K562 (cell line): ENCODE measurements around the gene CIAO2B. TPM values are rescaled to one million over a fixed set of nuclear protein-coding genes. Genes with fewer than 3 reads are reported as not detected.

Experiments used
- ATAC-seq: fragments of 200-7000 bp; cut with Tn5 transposase; 3 replicates; pipeline ENCODE4 v1.9.1; 2020; ENCODE audit warnings: moderate library complexity
- BruUV-seq: library from RNA; stranded (reverse); fragments of 400-500 nt; replicated peaks from 2 replicates; lab custom pipeline; 2021; lab: Mats Ljungman, UMichigan
- CTCF ChIA-PET: fragments of 300-600 bp; formaldehyde crosslinking; extraction: SDS; loops from one replicate; lab custom pipeline; 2021; ENCODE audit warnings: low intra/inter-chr PET ratio; lab: Yijun Ruan, JAX
- POLR2A ChIA-PET: fragments of 300-600, 350-650 bp; sonication (Branson Sonifier 250); formaldehyde crosslinking; extraction: SDS; loops from one replicate; lab custom pipeline; 2021; ENCODE audit warnings: antibody characterized with exemption, inconsistent platforms; lab: Yijun Ruan, JAX
- DNase-seq, 4 experiments: peaks; one replicate each; pipeline versions ENCODE4 v3.0.0 to v3.0.0-alpha.2; 2011 to 2018; ENCODE audit warnings: low spot score in 3 of 4, mixed read lengths in 3 of 4; ENCODE audit errors: extremely low read depth in 1 of 4
- FAIRE-seq: peaks from 2 replicates; lab custom pipeline; 2011; peaks lifted over from hg19 to GRCh38; lab: Jason Lieb, UNC
- H2AFZ ChIP-seq: 2 replicates; pipeline ENCODE4 v1.6.0; 2011; ENCODE audit warnings: low read depth, low read length, control low read depth, inconsistent platforms
- H3K27ac ChIP-seq: fragments of 200-600 bp; 3 replicates; pipeline ENCODE4 v1.8.0; 2011; ENCODE audit warnings: low read depth, mild to moderate bottlenecking, control low read depth, inconsistent platforms, low read length, moderate library complexity, mixed read lengths; ENCODE audit errors: extremely low read depth
- H3K27me3 ChIP-seq, 2 experiments: fragments of 300-600 bp in 1 of 2; 2 replicates in 1 of 2; 3 replicates in 1 of 2; pipeline versions ENCODE4 v1.6.0 to v1.8.0; 2011; ENCODE audit warnings: inconsistent platforms in 2 of 2, low read length in 2 of 2, mild to moderate bottlenecking in 1 of 2, mixed read lengths in 1 of 2, moderate library complexity in 1 of 2; ENCODE audit not compliant: control insufficient read depth in 2 of 2, insufficient read depth in 2 of 2
- H3K36me3 ChIP-seq: fragments of 300-600 bp; 3 replicates; pipeline ENCODE4 v1.8.0; 2011; ENCODE audit warnings: mild to moderate bottlenecking, low read length, inconsistent platforms; ENCODE audit not compliant: control insufficient read depth, insufficient read depth
- H3K4me1 ChIP-seq, 2 experiments: fragments of 200-600 bp in 1 of 2; replicated peaks in 1 of 2; 2 replicates in 1 of 2; 3 replicates in 1 of 2; pipeline versions ENCODE4 v1.5.1 to v1.8.0; 2011; ENCODE audit warnings: inconsistent platforms in 2 of 2, low read length in 2 of 2, mild to moderate bottlenecking in 1 of 2, mixed read lengths in 1 of 2, moderate library complexity in 1 of 2; ENCODE audit not compliant: control insufficient read depth in 2 of 2, insufficient read depth in 2 of 2
- H3K4me2 ChIP-seq: 2 replicates; pipeline ENCODE4 v1.6.1; 2011; ENCODE audit warnings: low read length, control low read depth, inconsistent platforms, mixed read lengths; ENCODE audit not compliant: insufficient read depth
- H3K4me3 ChIP-seq: fragments of 200-600 bp; sonication (generic), shearing (Covaris generic); 2 replicates; pipeline ENCODE4 v1.5.1; 2016; ENCODE audit warnings: control low read depth, inconsistent platforms
- H3K79me2 ChIP-seq: fragments of 200-600 bp; 3 replicates; pipeline ENCODE4 v1.8.0; 2011; ENCODE audit warnings: low read length, inconsistent platforms; ENCODE audit not compliant: control insufficient read depth, insufficient read depth
- H3K9ac ChIP-seq, 2 experiments: 2 replicates each; pipeline versions ENCODE4 v1.6.0 to v1.6.1; 2011; ENCODE audit warnings: low read depth in 2 of 2, low read length in 2 of 2, control low read depth in 1 of 2, inconsistent platforms in 1 of 2, mild to moderate bottlenecking in 1 of 2, mixed read lengths in 1 of 2; ENCODE audit not compliant: insufficient read depth in 1 of 2
- H3K9me1 ChIP-seq: one replicate; pipeline ENCODE4 v1.6.0; 2011; ENCODE audit warnings: inconsistent platforms, mild to moderate bottlenecking, low read length, moderate library complexity; ENCODE audit not compliant: control insufficient read depth, insufficient read depth
- H3K9me3 ChIP-seq: replicated peaks from 2 replicates; pipeline ENCODE4 v1.5.1; 2011; ENCODE audit warnings: low read depth, low read length, inconsistent platforms; ENCODE audit not compliant: control insufficient read depth, insufficient read depth
- H4K20me1 ChIP-seq: replicated peaks from 2 replicates; pipeline ENCODE4 v1.6.1; 2011; ENCODE audit warnings: low read length, inconsistent platforms, mixed read lengths; ENCODE audit not compliant: control insufficient read depth, insufficient read depth
- CCNT2 ChIP-seq: IDR thresholded peaks from 2 replicates; pipeline ENCODE4 v1.6.1; 2011; ENCODE audit warnings: borderline replicate concordance, low read depth, mild to moderate bottlenecking, moderate library complexity, mixed read lengths, low read length; ENCODE audit not compliant: insufficient read length; ENCODE audit errors: extremely low read depth
- EP300 ChIP-seq: IDR thresholded peaks from 2 replicates; pipeline ENCODE4 v1.6.1; 2012; ENCODE audit warnings: low read length, improper control_type of control experiment
- KDM1A ChIP-seq, 2 experiments: fragments of 450-650 bp; IDR thresholded peaks; 2 replicates each; pipeline ENCODE4 v1.6.1; 2016; ENCODE audit warnings: mild to moderate bottlenecking in 2 of 2
- LCOR ChIP-seq: sonication (generic); formaldehyde crosslinking; IDR thresholded peaks from 2 replicates; pipeline ENCODE4 v1.8.0; 2022; ENCODE audit warnings: mild to moderate bottlenecking, missing genetic modification reagents
- MAFG ChIP-seq: fragments of 450-650 bp; conservative IDR thresholded peaks from 2 replicates; pipeline ENCODE4 v1.6.1; 2016; ENCODE audit warnings: missing genetic modification characterization, missing compliant biosample characterization
- MIER1 ChIP-seq: fragments of 450-650 bp; IDR thresholded peaks from 2 replicates; pipeline ENCODE4 v1.6.1; 2016; ENCODE audit warnings: antibody characterized with exemption, mild to moderate bottlenecking, low read depth
- PPARD ChIP-seq: fragments of 250-450 bp; sonication (Bioruptor Pico); IDR thresholded peaks from 2 replicates; pipeline ENCODE4 v1.8.0; 2022; ENCODE audit warnings: inconsistent platforms, mild to moderate bottlenecking, moderate library complexity
- RCOR1 ChIP-seq, 2 experiments: IDR thresholded peaks; 2 replicates each; pipeline ENCODE4 v1.6.1; 2012; ENCODE audit warnings: low read depth in 2 of 2, low read length in 2 of 2, borderline replicate concordance in 1 of 2, improper control_type of control experiment in 1 of 2
- RHOXF2B ChIP-seq: fragments of 250-450 bp; sonication (Bioruptor Pico); conservative IDR thresholded peaks from 2 replicates; pipeline ENCODE4 v1.5.1; 2021
- SIRT6 ChIP-seq: IDR thresholded peaks from one replicate; pipeline ENCODE4 v1.6.1; 2012; ENCODE audit warnings: low read depth, mild to moderate bottlenecking, control low read depth, inconsistent platforms, low read length, moderate library complexity
- ZKSCAN1 ChIP-seq: fragments of 150-350 bp; IDR thresholded peaks from 2 replicates; pipeline ENCODE4 v1.6.1; 2016; ENCODE audit warnings: low read depth, low read length
- ZZZ3 ChIP-seq: fragments of 450-650 bp; IDR thresholded peaks from 2 replicates; pipeline ENCODE4 v1.6.1; 2016; ENCODE audit warnings: antibody characterized with exemption, mild to moderate bottlenecking, moderate library complexity
- WGBS: fragments of 100-300 bp; shearing (Covaris generic); methylation state at CpG from one replicate; pipeline ENCODE4 v1.1.6; 2016; ENCODE audit warnings: low coverage, mixed read lengths; ENCODE audit not compliant: insufficient coverage; ENCODE audit errors: missing lambda C conversion rate; 5-methylcytosine and 5-hydroxymethylcytosine counted together
- in situ Hi-C: fragments of 300-500 bp; cut with MboI; formaldehyde crosslinking; loops from 4 replicates; pipeline ENCODE4 v1.15.0; 2018; ENCODE audit warnings: inconsistent platforms, mixed read lengths
- intact Hi-C: fragments of 100-400 bp; cut with micrococcal nuclease; formaldehyde crosslinking; loops from 2 replicates; pipeline ENCODE4 v1.14.2; 2022
- polyA plus RNA-seq, 8 experiments: library from polyadenylated mRNA; depleted of rRNA in 4 of 8; stranded (reverse) in 5 of 8; unstranded in 3 of 8; fragments of >200 nt; fragmentation: Nextera tagmentation in 2 of 8; fragmentation: Illumina TruSeq in 1 of 8; extraction: Ambion mirVana in 2 of 8; extraction: Trizol in 1 of 8; gene quantifications; 2 replicates each; pipeline versions ENCODE4 v1.2.1 to v1.2.3, GENCODE V29; 2011 to 2014; ENCODE audit warnings: inconsistent platforms in 1 of 8, missing spikeins in 1 of 8
- total RNA-seq, 7 experiments: library from RNA; depleted of rRNA in 6 of 7; stranded (reverse); fragments of >200 nt in 6 of 7; fragmentation: Illumina TruSeq in 2 of 7; extraction: Trizol in 2 of 7; gene quantifications; 2 replicates each; pipeline versions ENCODE4 v1.2.1 to v1.2.3, GENCODE V29; 2011 to 2021; ENCODE audit warnings: low replicate concordance in 1 of 7
- TF ChIP-seq, protein P1 (sequence below): fragments of 450-650 bp; IDR thresholded peaks from 2 replicates; pipeline ENCODE4 v1.6.1; 2018; ENCODE audit not compliant: partially characterized antibody

CIAO2B gene
- total and polyA plus RNA-seq, 9 of the 15 experiments (the other 6 are each of a cell fraction or from before 2014, with no cell fraction given), result 86.8 to 182 (median 113) TPM

DNA sequence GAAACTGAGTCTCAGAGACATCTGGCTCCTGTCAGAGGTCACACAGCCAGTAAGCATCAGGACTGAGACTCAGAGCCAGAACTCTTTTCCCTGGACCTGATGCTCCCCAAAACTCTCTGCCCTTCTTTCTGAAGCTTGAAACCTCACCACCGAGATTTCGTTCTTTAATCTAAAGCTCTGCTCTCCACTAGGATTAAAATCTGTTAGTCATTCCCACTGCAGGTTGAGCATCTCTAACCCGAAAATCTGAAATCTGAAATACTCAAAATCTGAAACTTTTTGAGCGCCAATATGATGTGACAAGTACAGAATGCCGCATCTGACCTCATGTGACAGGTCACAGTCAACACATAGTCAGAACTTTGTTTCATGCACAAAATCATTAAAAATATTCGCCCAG lies 17.7 kb downstream of the CIAO2B start:
- H3K4me2 ChIP-seq, result no peak overlapping the region
- no peak overlapping the region for H3K9ac ChIP-seq
- intact Hi-C loops (no loop called here), in situ Hi-C loops (no loop called here)
- TF ChIP-seq RHOXF2B (no peak), KDM1A (IDR thresholded peaks at IDR 0.05) (peak; percentile 84 to 89), MAFG (tag) (0 out of 2 replicates have a peak, but pooled peaks have one; percentile 9), ZKSCAN1 (peak; percentile 75), LCOR (CRISPR knock-in tag) (no peak), RCOR1 (IDR thresholded peaks at IDR 0.05; ENCODE audit: borderline replicate concordance in 1 of 2, low read depth in 2 of 2, low read length in 2 of 2) (peak in 1 of 2 experiments; percentile 23; a peak in 1 of 4 replicates)
- no peaks in the 10 kb centered on the region; the same call in 1 of the 2 replicates for H4K20me1 ChIP-seq
- no peaks in the 10 kb centered on the region for H3K79me2 ChIP-seq
- no peaks in the 10 kb centered on the region for H3K9me1 ChIP-seq
- FAIRE-seq (no peak), DNase-seq (no peak), ATAC-seq (no peak)
- H3K27me3 ChIP-seq, result peaks cover 15 to 62% of the 10 kb centered on the region in 2 experiments; a peak in 4 of 5 replicates
- H3K9me3 ChIP-seq, result no peaks in the 10 kb centered on the region
- no peak overlapping the region for H3K27ac ChIP-seq
- no TSS peak for BruUV-seq
- ChIA-PET POLR2A (interaction anchor here (0.7 to 1.3 kb wide), 2 partner anchors 11 to 12 kb away, joined by 3 read pairs; no protein-coding TSS in a partner anchor), CTCF (no interaction called here)
- WGBS, result under 1% methylated on average over 6 of the region's 6 CpGs
- no peak overlapping the region for H2AFZ ChIP-seq
- H3K4me3 ChIP-seq, result no peak overlapping the region
- peaks cover 0 to 7% of the 10 kb centered on the region in 2 experiments; a peak in 2 of 5 replicates for H3K4me1 ChIP-seq
- no peaks in the 10 kb centered on the region for H3K36me3 ChIP-seq

DNA sequence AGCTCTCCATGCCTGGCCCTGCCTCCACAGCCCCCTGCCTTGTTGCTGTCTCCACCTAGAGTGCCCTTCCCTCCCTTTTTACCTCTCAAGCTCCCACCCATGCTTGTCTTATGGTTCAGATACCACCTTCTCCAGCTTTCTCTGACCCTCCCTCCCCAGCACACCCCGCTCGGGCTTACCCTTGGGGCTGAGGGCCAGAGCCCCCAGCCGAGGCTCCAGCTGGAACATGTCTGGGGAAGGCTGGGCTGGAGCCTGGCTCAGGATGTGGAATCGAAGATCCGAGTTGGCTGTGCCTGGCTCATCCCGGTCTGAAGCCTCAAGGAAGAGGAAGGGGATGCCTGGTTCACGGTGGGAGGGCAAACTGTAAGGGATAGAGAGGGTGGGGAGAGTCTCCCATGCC lies 19.2 kb downstream of the CIAO2B start:
- ChIA-PET POLR2A (interaction anchor here (0.8 kb wide), 1 partner anchor 12 kb away, joined by 4 read pairs; no protein-coding TSS in a partner anchor), CTCF (interaction anchor here (0.9 kb wide), 1 partner anchor 10 kb away, joined by 3 read pairs; the partner anchor contains the start of gene RRAD)
- Histone ChIP-seq H4K20me1 (no peaks in the 10 kb centered on the region), H3K9me1 (no peaks in the 10 kb centered on the region), H3K36me3 (no peaks in the 10 kb centered on the region), H3K79me2 (no peaks in the 10 kb centered on the region), H3K9ac (no peak overlapping the region), H3K9me3 (no peaks in the 10 kb centered on the region), H2AFZ (no peak overlapping the region), H3K27ac (no peak overlapping the region), H3K4me2 (no peak overlapping the region), H3K27me3 (peaks cover 15 to 52% of the 10 kb centered on the region in 2 experiments; a peak in 4 of 5 replicates), H3K4me3 (no peak overlapping the region), H3K4me1 (peaks cover 0 to 9% of the 10 kb centered on the region in 2 experiments; a peak in 2 of 5 replicates)
- ATAC-seq (no peak), FAIRE-seq (no peak), DNase-seq (no peak)
- in situ Hi-C loops, result no loop called here
- no TSS peak for BruUV-seq
- 4% methylated on average over 7 of the region's 7 CpGs for WGBS
- intact Hi-C loops, result no loop called here
- no peak for TF ChIP-seq EP300
- no peak for TF ChIP-seq ZZZ3
- TF ChIP-seq, protein P1, sequence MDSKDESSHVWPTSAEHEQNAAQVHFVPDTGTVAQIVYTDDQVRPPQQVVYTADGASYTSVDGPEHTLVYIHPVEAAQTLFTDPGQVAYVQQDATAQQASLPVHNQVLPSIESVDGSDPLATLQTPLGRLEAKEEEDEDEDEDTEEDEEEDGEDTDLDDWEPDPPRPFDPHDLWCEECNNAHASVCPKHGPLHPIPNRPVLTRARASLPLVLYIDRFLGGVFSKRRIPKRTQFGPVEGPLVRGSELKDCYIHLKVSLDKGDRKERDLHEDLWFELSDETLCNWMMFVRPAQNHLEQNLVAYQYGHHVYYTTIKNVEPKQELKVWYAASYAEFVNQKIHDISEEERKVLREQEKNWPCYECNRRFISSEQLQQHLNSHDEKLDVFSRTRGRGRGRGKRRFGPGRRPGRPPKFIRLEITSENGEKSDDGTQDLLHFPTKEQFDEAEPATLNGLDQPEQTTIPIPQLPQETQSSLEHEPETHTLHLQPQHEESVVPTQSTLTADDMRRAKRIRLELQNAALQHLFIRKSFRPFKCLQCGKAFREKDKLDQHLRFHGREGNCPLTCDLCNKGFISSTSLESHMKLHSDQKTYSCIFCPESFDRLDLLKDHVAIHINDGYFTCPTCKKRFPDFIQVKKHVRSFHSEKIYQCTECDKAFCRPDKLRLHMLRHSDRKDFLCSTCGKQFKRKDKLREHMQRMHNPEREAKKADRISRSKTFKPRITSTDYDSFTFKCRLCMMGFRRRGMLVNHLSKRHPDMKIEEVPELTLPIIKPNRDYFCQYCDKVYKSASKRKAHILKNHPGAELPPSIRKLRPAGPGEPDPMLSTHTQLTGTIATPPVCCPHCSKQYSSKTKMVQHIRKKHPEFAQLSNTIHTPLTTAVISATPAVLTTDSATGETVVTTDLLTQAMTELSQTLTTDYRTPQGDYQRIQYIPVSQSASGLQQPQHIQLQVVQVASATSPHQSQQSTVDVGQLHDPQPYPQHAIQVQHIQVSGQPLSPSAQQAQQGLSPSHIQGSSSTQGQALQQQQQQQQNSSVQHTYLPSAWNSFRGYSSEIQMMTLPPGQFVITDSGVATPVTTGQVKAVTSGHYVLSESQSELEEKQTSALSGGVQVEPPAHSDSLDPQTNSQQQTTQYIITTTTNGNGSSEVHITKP, result no peak
- no peak for TF ChIP-seq MIER1
- TF ChIP-seq SIRT6, result no peak
- no peak for TF ChIP-seq PPARD
- no peak for TF ChIP-seq CCNT2
